Measurements from ENCODE around the gene CD109. TPM values are rescaled to one million over a fixed set of nuclear protein-coding genes. Genes with fewer than 3 reads are reported as not detected.
"Not testable (repeated sequence)": the region's sequence is repeated elsewhere in the genome, so short reads cannot be mapped to it uniquely, and the experiment has no call there.

The CD109 gene
- total RNA-seq, 5 donors from 2014 or later (not counting 1 experiment from before 2014, with no cell fraction given): 0.59 to 1.0 (median 0.68) TPM

GRCh38 chr6:73805221-73805620, 109.2 kb downstream of the CD109 start:
- H3K27me3 Mint-ChIP-seq; H3K4me1 Mint-ChIP-seq; H3K27ac ChIP-seq (ENCODE audit: low read length); H3K27ac Mint-ChIP-seq; H3K4me1 ChIP-seq (ENCODE audit: control insufficient read depth in 1 of 2, extremely low read depth in 1 of 2, insufficient read depth in 2 of 2, low read length in 2 of 2); POLR2A ChIA-PET; H3K9me3 Mint-ChIP-seq; H3K9me3 ChIP-seq; ATAC-seq (replicated peaks in 1 of 4); DNase-seq; CTCF ChIA-PET; H3K4me3 Mint-ChIP-seq; H3K4me3 ChIP-seq (ENCODE audit: control insufficient read depth in 1 of 2, extremely low read depth in 1 of 2, low read length in 1 of 2); H3K36me3 Mint-ChIP-seq; H3K36me3 ChIP-seq (ENCODE audit: control insufficient read depth in 2 of 2, extremely low read depth in 1 of 2, insufficient read depth in 1 of 2, low read length in 1 of 2); H3K27me3 ChIP-seq (replicated peaks in 1 of 2; ENCODE audit: control insufficient read depth in 2 of 2, extremely low read depth in 1 of 2, insufficient read depth in 2 of 2, low read length in 1 of 2): not testable (repeated sequence)
- 94% methylated on average over 4 of the region's 7 CpGs for WGBS (ENCODE audit: insufficient coverage)

DNA sequence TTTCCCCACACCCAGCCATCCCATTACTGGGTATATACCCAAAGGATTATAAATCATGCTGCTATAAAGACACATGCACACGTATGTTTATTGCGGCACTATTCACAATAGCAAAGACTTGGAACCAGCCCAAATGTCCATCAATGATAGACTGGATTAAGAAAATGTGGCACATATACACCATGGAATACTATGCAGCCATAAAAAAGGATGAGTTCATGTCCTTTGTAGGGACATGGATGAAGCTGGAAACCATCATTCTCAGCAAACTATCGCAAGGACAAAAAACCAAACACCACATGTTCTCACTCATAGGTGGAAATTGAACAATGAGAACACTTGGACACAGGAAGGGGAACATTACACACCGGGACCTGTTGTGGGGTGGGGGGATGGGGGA, 110.0 kb downstream of the CD109 start:
- H3K4me1 ChIP-seq (ENCODE audit: control insufficient read depth in 1 of 2, extremely low read depth in 1 of 2, insufficient read depth in 2 of 2, low read length in 2 of 2); H3K36me3 ChIP-seq (ENCODE audit: control insufficient read depth in 2 of 2, extremely low read depth in 1 of 2, insufficient read depth in 1 of 2, low read length in 1 of 2); H3K4me1 Mint-ChIP-seq; CTCF ChIA-PET; H3K9me3 Mint-ChIP-seq; DNase-seq; H3K4me3 Mint-ChIP-seq; ATAC-seq (replicated peaks in 1 of 4); H3K27ac ChIP-seq (ENCODE audit: low read length); H3K27me3 Mint-ChIP-seq; H3K4me3 ChIP-seq (ENCODE audit: control insufficient read depth in 1 of 2, extremely low read depth in 1 of 2, low read length in 1 of 2); H3K36me3 Mint-ChIP-seq; H3K9me3 ChIP-seq; H3K27me3 ChIP-seq (replicated peaks in 1 of 2; ENCODE audit: control insufficient read depth in 2 of 2, extremely low read depth in 1 of 2, insufficient read depth in 2 of 2, low read length in 1 of 2); POLR2A ChIA-PET; H3K27ac Mint-ChIP-seq: not testable (repeated sequence)
- no CpG with 5 or more reads among the region's 4 CpGs for WGBS (ENCODE audit: insufficient coverage)

- no peak overlapping the region for H3K27ac Mint-ChIP-seq
- H3K27me3 Mint-ChIP-seq: no peaks in the 10 kb centered on the region
- no peak for ATAC-seq (replicated peaks in 1 of 4)
- ChIA-PET CTCF (no interaction called here), POLR2A (no interaction called here)
- H3K36me3 ChIP-seq (ENCODE audit: control insufficient read depth in 2 of 2, extremely low read depth in 1 of 2, insufficient read depth in 1 of 2, low read length in 1 of 2): no peaks in the 10 kb centered on the region
- H3K4me1 ChIP-seq (ENCODE audit: control insufficient read depth in 1 of 2, extremely low read depth in 1 of 2, insufficient read depth in 2 of 2, low read length in 2 of 2): no peaks in the 10 kb centered on the region
- H3K36me3 Mint-ChIP-seq: no peaks in the 10 kb centered on the region
- no peaks in the 10 kb centered on the region for H3K4me1 Mint-ChIP-seq
- no peak overlapping the region for H3K27ac ChIP-seq (ENCODE audit: low read length)
- no peaks in the 10 kb centered on the region for H3K9me3 Mint-ChIP-seq
- H3K27me3 ChIP-seq (replicated peaks in 1 of 2; ENCODE audit: control insufficient read depth in 2 of 2, extremely low read depth in 1 of 2, insufficient read depth in 2 of 2, low read length in 1 of 2): no peaks in the 10 kb centered on the region
- no peaks in the 10 kb centered on the region for H3K9me3 ChIP-seq
- DNase-seq: no peak
- no peak overlapping the region for H3K4me3 ChIP-seq (ENCODE audit: control insufficient read depth in 1 of 2, extremely low read depth in 1 of 2, low read length in 1 of 2)
- no peak overlapping the region for H3K4me3 Mint-ChIP-seq
Observed at GRCh38 chr6:73811706-73812105, 115.7 kb downstream of the CD109 start.

- H3K4me3 ChIP-seq (ENCODE audit: control insufficient read depth in 1 of 2, extremely low read depth in 1 of 2, low read length in 1 of 2): no peak overlapping the region
- no peaks in the 10 kb centered on the region for H3K9me3 ChIP-seq
- no peaks in the 10 kb centered on the region for H3K4me1 ChIP-seq (ENCODE audit: control insufficient read depth in 1 of 2, extremely low read depth in 1 of 2, insufficient read depth in 2 of 2, low read length in 2 of 2)
- POLR2A ChIA-PET: no interaction called here
- no peak overlapping the region for H3K4me3 Mint-ChIP-seq
- no peak overlapping the region for H3K27ac Mint-ChIP-seq
- no peaks in the 10 kb centered on the region for H3K36me3 Mint-ChIP-seq
- WGBS (ENCODE audit: insufficient coverage): no CpG with 5 or more reads among the region's 1 CpG
- no peaks in the 10 kb centered on the region for H3K27me3 ChIP-seq (replicated peaks in 1 of 2; ENCODE audit: control insufficient read depth in 2 of 2, extremely low read depth in 1 of 2, insufficient read depth in 2 of 2, low read length in 1 of 2)
- H3K9me3 Mint-ChIP-seq: peaks cover 0 to 12% (median 0%) of the 10 kb centered on the region in 3 donors
- ATAC-seq (replicated peaks in 1 of 4) (no peak), DNase-seq (no peak)
- no peak overlapping the region for H3K27ac ChIP-seq (ENCODE audit: low read length)
- CTCF ChIA-PET: no interaction called here
- no peaks in the 10 kb centered on the region for H3K36me3 ChIP-seq (ENCODE audit: control insufficient read depth in 2 of 2, extremely low read depth in 1 of 2, insufficient read depth in 1 of 2, low read length in 1 of 2)
- H3K4me1 Mint-ChIP-seq: no peaks in the 10 kb centered on the region
- H3K27me3 Mint-ChIP-seq: no peaks in the 10 kb centered on the region
Observed at GRCh38 chr6:73817253-73817652, 121.2 kb downstream of the CD109 start.

- H3K27ac Mint-ChIP-seq: no peak overlapping the region
- Histone ChIP-seq H3K27me3 (replicated peaks in 1 of 2; ENCODE audit: control insufficient read depth in 2 of 2, extremely low read depth in 1 of 2, insufficient read depth in 2 of 2, low read length in 1 of 2) (no peaks in the 10 kb centered on the region), H3K4me1 (ENCODE audit: control insufficient read depth in 1 of 2, extremely low read depth in 1 of 2, insufficient read depth in 2 of 2, low read length in 2 of 2) (no peaks in the 10 kb centered on the region), H3K36me3 (ENCODE audit: control insufficient read depth in 2 of 2, extremely low read depth in 1 of 2, insufficient read depth in 1 of 2, low read length in 1 of 2) (no peaks in the 10 kb centered on the region), H3K9me3 (no peaks in the 10 kb centered on the region), H3K4me3 (ENCODE audit: control insufficient read depth in 1 of 2, extremely low read depth in 1 of 2, low read length in 1 of 2) (no peak overlapping the region), H3K27ac (ENCODE audit: low read length) (no peak overlapping the region)
- no peak overlapping the region for H3K4me3 Mint-ChIP-seq
- no peak for ATAC-seq (replicated peaks in 1 of 4)
- no peak for DNase-seq
- peaks cover 0 to 12% (median 0%) of the 10 kb centered on the region in 3 donors for H3K9me3 Mint-ChIP-seq
- no peaks in the 10 kb centered on the region for H3K4me1 Mint-ChIP-seq
- H3K36me3 Mint-ChIP-seq: no peaks in the 10 kb centered on the region
- ChIA-PET CTCF (interaction anchor here in 1 of 2 donors (0.6 kb wide), 1 partner anchor 213 kb away, joined by 11 read pairs; no protein-coding TSS in a partner anchor), POLR2A (interaction anchor here in 1 of 2 donors (0.6 kb wide), 1 partner anchor 433 kb away, joined by 4 read pairs; no protein-coding TSS in a partner anchor)
- WGBS (ENCODE audit: insufficient coverage): 100% methylated on average over 2 of the region's 6 CpGs
- no peaks in the 10 kb centered on the region for H3K27me3 Mint-ChIP-seq
Observed at GRCh38 chr6:73823046-73823735, 127.2 kb downstream of the CD109 start.

GRCh38 chr6:73823832-73824231, 127.8 kb downstream of the CD109 start:
- no peaks in the 10 kb centered on the region for H3K36me3 ChIP-seq (ENCODE audit: control insufficient read depth in 2 of 2, extremely low read depth in 1 of 2, insufficient read depth in 1 of 2, low read length in 1 of 2)
- DNase-seq (no peak), ATAC-seq (replicated peaks in 1 of 4) (no peak)
- CTCF ChIA-PET: no interaction called here
- H3K4me3 ChIP-seq (ENCODE audit: control insufficient read depth in 1 of 2, extremely low read depth in 1 of 2, low read length in 1 of 2): no peak overlapping the region
- no peaks in the 10 kb centered on the region for H3K27me3 ChIP-seq (replicated peaks in 1 of 2; ENCODE audit: control insufficient read depth in 2 of 2, extremely low read depth in 1 of 2, insufficient read depth in 2 of 2, low read length in 1 of 2)
- no peak overlapping the region for H3K27ac ChIP-seq (ENCODE audit: low read length)
- H3K4me3 Mint-ChIP-seq: no peak overlapping the region
- WGBS (ENCODE audit: insufficient coverage): no CpG with 5 or more reads among the region's 1 CpG
- no peaks in the 10 kb centered on the region for H3K27me3 Mint-ChIP-seq
- H3K9me3 Mint-ChIP-seq: peaks cover 0 to 12% (median 0%) of the 10 kb centered on the region in 3 donors
- H3K9me3 ChIP-seq: no peaks in the 10 kb centered on the region
- no peaks in the 10 kb centered on the region for H3K4me1 ChIP-seq (ENCODE audit: control insufficient read depth in 1 of 2, extremely low read depth in 1 of 2, insufficient read depth in 2 of 2, low read length in 2 of 2)
- H3K36me3 Mint-ChIP-seq: no peaks in the 10 kb centered on the region
- POLR2A ChIA-PET: interaction anchor here in 1 of 2 donors (0.6 kb wide), 1 partner anchor 434 kb away, joined by 4 read pairs; no protein-coding TSS in a partner anchor
- no peaks in the 10 kb centered on the region for H3K4me1 Mint-ChIP-seq
- no peak overlapping the region for H3K27ac Mint-ChIP-seq

DNA sequence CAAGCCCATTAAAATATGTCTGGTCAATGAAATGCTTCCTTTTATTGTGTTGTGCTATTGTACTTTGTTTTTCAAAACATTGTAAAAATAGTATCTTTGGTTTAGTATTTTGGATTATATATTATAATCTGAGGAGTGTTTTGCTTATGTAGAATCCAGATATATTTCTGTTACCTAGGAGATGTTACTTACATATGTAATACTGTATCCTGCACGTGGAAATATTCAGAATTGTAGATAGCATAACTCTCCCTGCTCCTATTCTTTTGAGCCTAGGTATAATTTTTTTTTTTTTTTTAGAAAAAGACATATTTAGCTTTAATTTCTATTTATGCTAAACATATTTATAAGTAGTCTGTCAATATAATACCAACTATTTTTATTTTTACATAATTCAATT, 130.6 kb downstream of the CD109 start:
- DNase-seq (no peak), ATAC-seq (replicated peaks in 1 of 4) (no peak)
- Mint-ChIP-seq H3K4me3 (no peak overlapping the region), H3K36me3 (no peaks in the 10 kb centered on the region), H3K27ac (no peak overlapping the region), H3K27me3 (no peaks in the 10 kb centered on the region), H3K4me1 (no peaks in the 10 kb centered on the region), H3K9me3 (no peaks in the 10 kb centered on the region)
- CTCF ChIA-PET: no interaction called here
- H3K9me3 ChIP-seq: no peaks in the 10 kb centered on the region
- WGBS (ENCODE audit: insufficient coverage): no CpG with 5 or more reads among the region's 1 CpG
- H3K4me1 ChIP-seq (ENCODE audit: control insufficient read depth in 1 of 2, extremely low read depth in 1 of 2, insufficient read depth in 2 of 2, low read length in 2 of 2): no peaks in the 10 kb centered on the region
- no peak overlapping the region for H3K4me3 ChIP-seq (ENCODE audit: control insufficient read depth in 1 of 2, extremely low read depth in 1 of 2, low read length in 1 of 2)
- no peaks in the 10 kb centered on the region for H3K36me3 ChIP-seq (ENCODE audit: control insufficient read depth in 2 of 2, extremely low read depth in 1 of 2, insufficient read depth in 1 of 2, low read length in 1 of 2)
- POLR2A ChIA-PET: no interaction called here
- H3K27ac ChIP-seq (ENCODE audit: low read length): no peak overlapping the region
- H3K27me3 ChIP-seq (replicated peaks in 1 of 2; ENCODE audit: control insufficient read depth in 2 of 2, extremely low read depth in 1 of 2, insufficient read depth in 2 of 2, low read length in 1 of 2): no peaks in the 10 kb centered on the region
